Osteoblast (primary cell): ENCODE data around the gene SLC16A5. TPM values are rescaled to one million over a fixed set of nuclear protein-coding genes. Genes with fewer than 3 reads are reported as not detected.

ENCODE experiments used
- DNase-seq: peaks from one replicate; pipeline ENCODE4 v3.0.0; 2011; ENCODE audit warnings: low spot score, mixed read lengths; ENCODE audit not compliant: insufficient read length; ENCODE audit errors: missing footprints
- H2AFZ ChIP-seq: 2 replicates; pipeline ENCODE4 v1.6.0; 2011; ENCODE audit warnings: mild to moderate bottlenecking, low read length
- H3K27ac ChIP-seq: 2 replicates; pipeline ENCODE4 v1.5.1; 2011; ENCODE audit warnings: mild to moderate bottlenecking, low read depth, low read length, moderate library complexity
- H3K27me3 ChIP-seq: 2 replicates; pipeline ENCODE4 v1.6.0; 2012; ENCODE audit warnings: mild to moderate bottlenecking, control low read depth, inconsistent platforms, low read length, moderate library complexity; ENCODE audit not compliant: insufficient read depth
- H3K36me3 ChIP-seq: 2 replicates; pipeline ENCODE4 v1.5.1; 2011; ENCODE audit warnings: mild to moderate bottlenecking, low read length, control low read depth, moderate library complexity; ENCODE audit not compliant: insufficient read depth
- H3K4me1 ChIP-seq: 2 replicates; pipeline ENCODE4 v1.5.1; 2011; ENCODE audit warnings: mild to moderate bottlenecking, low read length, control low read depth, moderate library complexity; ENCODE audit not compliant: insufficient read depth
- H3K4me2 ChIP-seq: 2 replicates; pipeline ENCODE4 v1.6.0; 2011; ENCODE audit warnings: mild to moderate bottlenecking, low read length; ENCODE audit not compliant: insufficient read depth
- H3K4me3 ChIP-seq: fragments of 200-600 bp; sonication (generic); 3 replicates; pipeline ENCODE4 v1.5.1; 2012; ENCODE audit warnings: mild to moderate bottlenecking, low read length, inconsistent platforms; ENCODE audit not compliant: insufficient read depth
- H3K79me2 ChIP-seq: 2 replicates; pipeline ENCODE4 v1.6.0; 2012; ENCODE audit warnings: mild to moderate bottlenecking, low read length, control low read depth, inconsistent platforms; ENCODE audit not compliant: insufficient read depth
- H3K9me3 ChIP-seq: 2 replicates; pipeline ENCODE4 v1.5.1; 2011; ENCODE audit warnings: low read depth, low read length, control low read depth
- H4K20me1 ChIP-seq: 2 replicates; pipeline ENCODE4 v1.6.0; 2012; ENCODE audit warnings: mild to moderate bottlenecking, low read length, control low read depth; ENCODE audit not compliant: insufficient read depth
- total RNA-seq: library from RNA; depleted of rRNA; stranded (reverse); fragments of >200 nt; gene quantifications from 2 replicates; pipeline ENCODE4 v1.2.3, GENCODE V29; 2012
- TF ChIP-seq, protein P1 (sequence below): IDR thresholded peaks from 2 replicates; pipeline ENCODE4 v1.5.1; 2011; ENCODE audit warnings: mild to moderate bottlenecking, low read depth, low read length, moderate library complexity; ENCODE audit errors: extremely low read depth

SLC16A5 gene
- total RNA-seq, 1 donor: 16.3 TPM

DNA sequence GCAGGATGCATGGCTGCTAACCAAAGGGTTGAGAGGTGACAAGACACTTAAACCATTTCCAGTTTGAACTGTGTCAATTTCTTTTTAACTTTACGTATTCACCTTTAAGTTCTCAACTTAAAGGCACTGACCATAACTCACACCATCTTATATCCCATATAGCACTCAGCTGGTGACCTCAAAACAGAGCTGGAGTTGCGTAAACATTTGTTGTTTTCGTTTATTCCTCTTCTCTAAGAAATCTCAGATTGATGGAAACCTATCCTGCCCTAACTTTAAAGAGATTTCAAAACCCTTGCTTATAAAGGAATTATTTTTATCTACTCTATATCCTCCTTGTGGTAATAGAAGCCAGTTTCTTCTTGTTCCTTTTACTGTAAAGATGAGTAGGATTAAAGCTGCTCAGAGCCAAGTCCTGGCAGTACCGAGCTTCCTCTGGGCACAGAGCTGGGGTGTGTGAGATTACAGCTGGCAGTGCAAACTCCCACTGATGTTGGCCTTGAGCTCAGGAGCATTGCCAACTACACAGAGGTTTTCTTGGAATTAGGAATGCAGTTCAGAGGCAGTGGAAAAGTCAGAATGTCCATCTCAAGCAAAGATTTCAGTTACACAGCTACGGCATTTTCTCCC lies 39.4 kb upstream of the SLC16A5 start:
- H3K36me3 ChIP-seq: peaks cover 24% of the 10 kb centered on the region
- no peak overlapping the region for H2AFZ ChIP-seq
- peaks cover 47% of the 10 kb centered on the region for H3K79me2 ChIP-seq
- H4K20me1 ChIP-seq: peaks cover 3% of the 10 kb centered on the region
- H3K4me2 ChIP-seq: peak overlapping the region; percentile 88
- peak; percentile 63 for DNase-seq
- no peaks in the 10 kb centered on the region for H3K27me3 ChIP-seq
- H3K4me3 ChIP-seq: peak overlapping the region; percentile 100
- H3K9me3 ChIP-seq: no peaks in the 10 kb centered on the region
- H3K4me1 ChIP-seq: peaks cover 18% of the 10 kb centered on the region
- TF ChIP-seq, protein P1, sequence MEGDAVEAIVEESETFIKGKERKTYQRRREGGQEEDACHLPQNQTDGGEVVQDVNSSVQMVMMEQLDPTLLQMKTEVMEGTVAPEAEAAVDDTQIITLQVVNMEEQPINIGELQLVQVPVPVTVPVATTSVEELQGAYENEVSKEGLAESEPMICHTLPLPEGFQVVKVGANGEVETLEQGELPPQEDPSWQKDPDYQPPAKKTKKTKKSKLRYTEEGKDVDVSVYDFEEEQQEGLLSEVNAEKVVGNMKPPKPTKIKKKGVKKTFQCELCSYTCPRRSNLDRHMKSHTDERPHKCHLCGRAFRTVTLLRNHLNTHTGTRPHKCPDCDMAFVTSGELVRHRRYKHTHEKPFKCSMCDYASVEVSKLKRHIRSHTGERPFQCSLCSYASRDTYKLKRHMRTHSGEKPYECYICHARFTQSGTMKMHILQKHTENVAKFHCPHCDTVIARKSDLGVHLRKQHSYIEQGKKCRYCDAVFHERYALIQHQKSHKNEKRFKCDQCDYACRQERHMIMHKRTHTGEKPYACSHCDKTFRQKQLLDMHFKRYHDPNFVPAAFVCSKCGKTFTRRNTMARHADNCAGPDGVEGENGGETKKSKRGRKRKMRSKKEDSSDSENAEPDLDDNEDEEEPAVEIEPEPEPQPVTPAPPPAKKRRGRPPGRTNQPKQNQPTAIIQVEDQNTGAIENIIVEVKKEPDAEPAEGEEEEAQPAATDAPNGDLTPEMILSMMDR: no peak
- H3K27ac ChIP-seq: peak overlapping the region; percentile 53

DNA sequence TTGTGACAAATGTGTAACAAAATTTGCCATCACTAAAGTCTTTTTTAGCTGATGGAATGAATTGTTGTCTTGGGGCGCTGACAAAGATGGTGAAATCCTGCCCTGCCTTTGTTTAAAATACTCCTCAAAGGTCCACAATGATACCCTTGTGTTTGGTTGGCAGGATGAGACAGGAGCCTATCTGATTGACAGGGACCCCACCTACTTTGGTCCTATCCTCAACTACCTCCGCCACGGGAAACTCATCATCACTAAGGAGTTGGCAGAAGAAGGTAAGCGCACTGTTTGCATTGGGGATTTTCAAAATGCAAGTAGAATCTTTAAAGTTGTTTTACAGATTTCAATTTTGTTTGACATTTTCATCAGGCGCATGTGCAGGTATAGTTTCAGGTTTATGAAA lies 38.7 kb upstream of the SLC16A5 start:
- peak overlapping the region; percentile 3 for H3K27ac ChIP-seq
- no peaks in the 10 kb centered on the region for H3K9me3 ChIP-seq
- peak overlapping the region; percentile 88 for H3K4me2 ChIP-seq
- peaks cover 31% of the 10 kb centered on the region for H3K36me3 ChIP-seq
- no peak for DNase-seq
- H3K4me3 ChIP-seq: no peak overlapping the region
- H2AFZ ChIP-seq: no peak overlapping the region
- TF ChIP-seq, protein P1: no peak
- H3K79me2 ChIP-seq: peaks cover 42% of the 10 kb centered on the region
- no peaks in the 10 kb centered on the region for H3K27me3 ChIP-seq
- peaks cover 18% of the 10 kb centered on the region for H3K4me1 ChIP-seq
- H4K20me1 ChIP-seq: peaks cover 3% of the 10 kb centered on the region

DNA sequence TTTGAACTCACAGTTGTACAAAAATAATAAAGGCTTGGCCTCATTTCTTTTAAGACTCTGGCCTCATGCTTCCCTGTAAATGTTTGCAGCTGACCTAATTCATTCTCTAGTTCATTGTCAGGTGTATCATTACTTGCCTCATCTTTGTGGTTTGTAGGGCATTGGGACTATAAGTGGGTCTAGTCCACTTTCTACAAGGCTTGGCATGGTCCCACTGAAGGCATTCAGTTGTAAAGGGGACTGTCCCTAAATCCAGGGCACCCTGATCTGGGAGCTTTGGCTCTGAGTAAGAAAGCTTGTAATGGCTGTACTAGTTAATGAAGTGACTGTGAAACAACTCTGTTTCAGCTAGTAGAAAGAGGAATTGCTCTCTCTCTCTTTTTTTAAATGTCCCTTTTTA lies 38.0 kb upstream of the SLC16A5 start:
- Histone ChIP-seq H3K4me3 (no peak overlapping the region), H3K9me3 (no peaks in the 10 kb centered on the region), H3K36me3 (peaks cover 33% of the 10 kb centered on the region), H4K20me1 (peaks cover 3% of the 10 kb centered on the region), H3K4me2 (no peak overlapping the region), H3K79me2 (peaks cover 38% of the 10 kb centered on the region), H3K27ac (no peak overlapping the region), H3K27me3 (no peaks in the 10 kb centered on the region), H2AFZ (no peak overlapping the region), H3K4me1 (peaks cover 18% of the 10 kb centered on the region)
- peak; percentile 31 for DNase-seq
- TF ChIP-seq, protein P1: no peak

DNA sequence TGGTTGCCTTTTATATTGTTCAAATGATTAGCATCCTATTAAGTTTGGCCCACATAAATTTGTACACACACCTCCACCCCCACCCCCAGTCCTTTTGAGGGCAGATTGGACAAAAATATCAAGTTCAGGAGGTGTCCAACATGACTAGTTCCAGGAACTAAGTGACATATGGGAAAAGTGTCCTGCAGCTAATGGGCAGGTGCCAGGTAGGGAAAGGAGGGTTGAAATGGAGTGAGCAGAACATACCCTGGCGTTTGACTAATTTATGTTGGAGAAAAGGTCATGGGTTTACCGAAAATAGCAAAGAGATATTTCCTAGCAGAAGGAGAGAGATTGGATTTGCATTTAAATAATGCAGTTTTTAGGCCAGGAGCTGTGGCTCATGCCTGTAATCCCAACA lies 35.8 kb upstream of the SLC16A5 start:
- peaks cover 2% of the 10 kb centered on the region for H4K20me1 ChIP-seq

More for the DNA sequence above, 35.8 kb upstream of the SLC16A5 start:
- Histone ChIP-seq H3K27ac (no peak overlapping the region), H2AFZ (no peak overlapping the region), H3K4me1 (peaks cover 14% of the 10 kb centered on the region), H3K9me3 (no peaks in the 10 kb centered on the region), H3K27me3 (no peaks in the 10 kb centered on the region), H3K79me2 (peaks cover 23% of the 10 kb centered on the region), H3K36me3 (peaks cover 45% of the 10 kb centered on the region), H3K4me3 (no peak overlapping the region), H3K4me2 (no peak overlapping the region)
- DNase-seq: peak; percentile 38
- TF ChIP-seq, protein P1: no peak
